SK-N-SH (cell line): ENCODE data around the gene ATP7B. TPM values are rescaled to one million over a fixed set of nuclear protein-coding genes. Genes with fewer than 3 reads are reported as not detected.

Source experiments
- CTCF ChIA-PET: fragments of 300-600, 350-600 bp; formaldehyde crosslinking; extraction: SDS; loops from one replicate; lab custom pipeline; 2021; lab: Yijun Ruan, JAX
- POLR2A ChIA-PET: fragments of 350-600 bp; sonication (Branson Sonifier 250); formaldehyde crosslinking; extraction: SDS; loops from one replicate; lab custom pipeline; 2020; ENCODE audit warnings: antibody characterized with exemption, inconsistent platforms; lab: Yijun Ruan, JAX
- DNase-seq: peaks from one replicate; pipeline ENCODE4 v3.0.0; 2012
- H2AFZ ChIP-seq: fragments of 200-600 bp; sonication (generic); 2 replicates; pipeline ENCODE4 v1.8.1; 2016; ENCODE audit warnings: antibody characterized with exemption, mild to moderate bottlenecking, low read depth
- H3F3A ChIP-seq: fragments of 200-600 bp; sonication (generic); replicated peaks from 2 replicates; pipeline ENCODE3; 2016; ENCODE audit warnings: antibody characterized with exemption, mild to moderate bottlenecking; ENCODE audit not compliant: insufficient read depth
- H3K27ac ChIP-seq, 2 experiments: fragments of 200-500 bp in 1 of 2; fragments of 200-600 bp in 1 of 2; sonication (Bioruptor generic) in 1 of 2; sonication (generic), shearing (Covaris generic) in 1 of 2; 2 replicates each; pipeline versions ENCODE4 v1.5.1 to v1.6.1; 2014 to 2016; ENCODE audit warnings: low read depth in 2 of 2, inconsistent platforms in 1 of 2, low read length in 1 of 2, mild to moderate bottlenecking in 1 of 2, mixed read lengths in 1 of 2
- H3K27me3 ChIP-seq: fragments of 200-600 bp; sonication (generic), shearing (Covaris generic); 2 replicates; pipeline ENCODE4 v1.6.1; 2016; ENCODE audit warnings: mixed run types; ENCODE audit not compliant: insufficient read depth
- H3K36me3 ChIP-seq, 2 experiments: fragments of 200-500 bp in 1 of 2; fragments of 200-600 bp in 1 of 2; sonication (Bioruptor generic) in 1 of 2; sonication (generic) in 1 of 2; replicated peaks in 1 of 2; 2 replicates each; pipeline versions ENCODE3 to v1.5.1; 2014 to 2016; ENCODE audit warnings: low read length in 1 of 2, mild to moderate bottlenecking in 1 of 2; ENCODE audit not compliant: insufficient read depth in 2 of 2, control insufficient read depth in 1 of 2
- H3K4me1 ChIP-seq, 2 experiments: fragments of 200-500 bp in 1 of 2; fragments of 200-600 bp in 1 of 2; sonication (Bioruptor generic) in 1 of 2; sonication (generic), shearing (Covaris generic) in 1 of 2; 2 replicates each; pipeline versions ENCODE4 v1.5.1 to v1.6.1; 2014 to 2016; ENCODE audit warnings: low read depth in 1 of 2, low read length in 1 of 2, mixed run types in 1 of 2; ENCODE audit not compliant: insufficient read depth in 2 of 2, control insufficient read depth in 1 of 2
- H3K4me2 ChIP-seq: fragments of 200-600 bp; sonication (generic), shearing (Covaris generic); 2 replicates; pipeline ENCODE4 v1.6.1; 2017; ENCODE audit warnings: mixed run types
- H3K4me3 ChIP-seq, 2 experiments: fragments of 200-500 bp in 1 of 2; fragments of 200-600 bp in 1 of 2; sonication (Bioruptor generic) in 1 of 2; sonication (generic), shearing (Covaris generic) in 1 of 2; 2 replicates each; pipeline versions ENCODE4 v1.5.1 to v1.8.1; 2014 to 2016; ENCODE audit warnings: low read depth in 2 of 2, inconsistent platforms in 1 of 2, low read length in 1 of 2, mild to moderate bottlenecking in 1 of 2, mixed read lengths in 1 of 2, moderate library complexity in 1 of 2
- H3K79me2 ChIP-seq: fragments of 200-600 bp; sonication (generic); 2 replicates; pipeline ENCODE4 v1.8.1; 2017; ENCODE audit warnings: mild to moderate bottlenecking; ENCODE audit not compliant: insufficient read depth
- H3K9ac ChIP-seq: fragments of 200-600 bp; sonication (generic); 2 replicates; pipeline ENCODE4 v1.6.1; 2017; ENCODE audit warnings: mixed run types
- H3K9me2 ChIP-seq: fragments of 200-600 bp; sonication (generic); 2 replicates; pipeline ENCODE4 v1.6.1; 2017; ENCODE audit warnings: mixed run types
- H3K9me3 ChIP-seq: fragments of 200-600 bp; sonication (generic); 2 replicates; pipeline ENCODE4 v1.6.1; 2017; ENCODE audit warnings: mixed run types, mild to moderate bottlenecking, moderate library complexity
- H4K20me1 ChIP-seq: fragments of 200-600 bp; sonication (generic); 2 replicates; pipeline ENCODE4 v1.6.1; 2017; ENCODE audit warnings: mild to moderate bottlenecking, mixed run types; ENCODE audit not compliant: insufficient read depth
- CHD2 ChIP-seq: fragments of 150-350 bp; IDR thresholded peaks from 2 replicates; pipeline ENCODE4 v1.6.1; 2018; ENCODE audit warnings: low read length; ENCODE audit not compliant: partially characterized antibody
- ELF1 ChIP-seq: IDR thresholded peaks from 2 replicates; pipeline ENCODE4 v1.4.0; 2012
- EP300 ChIP-seq, 2 experiments: IDR thresholded peaks; 2 replicates each; pipeline versions ENCODE4 v1.4.0 to v1.6.1; 2012; ENCODE audit warnings: borderline replicate concordance in 1 of 2, low read depth in 1 of 2, low read length in 1 of 2
- FOXJ3 ChIP-seq: sonication (generic); formaldehyde crosslinking; IDR thresholded peaks from 2 replicates; pipeline ENCODE4 v1.5.1; 2020; ENCODE audit warnings: mild to moderate bottlenecking, missing genetic modification reagents
- GABPA ChIP-seq: IDR thresholded peaks from 2 replicates; pipeline ENCODE4 v1.4.0; 2012; ENCODE audit warnings: low read depth, mild to moderate bottlenecking
- IRF3 ChIP-seq: fragments of 150-350 bp; IDR thresholded peaks from 2 replicates; pipeline ENCODE4 v1.6.1; 2016; ENCODE audit warnings: mild to moderate bottlenecking, low read depth, low read length
- NFIC ChIP-seq: IDR thresholded peaks from 2 replicates; pipeline ENCODE4 v1.4.0; 2012; ENCODE audit warnings: borderline replicate concordance
- NRF1 ChIP-seq: IDR thresholded peaks from 2 replicates; pipeline ENCODE4 v1.6.1; 2012; ENCODE audit warnings: low read depth, mild to moderate bottlenecking, low read length
- PBX3 ChIP-seq: IDR thresholded peaks from 2 replicates; pipeline ENCODE4; 2012
- RAD21 ChIP-seq: IDR thresholded peaks from 2 replicates; pipeline ENCODE4 v1.6.1; 2012; ENCODE audit warnings: mild to moderate bottlenecking, low read length
- RFX5 ChIP-seq: IDR thresholded peaks from 2 replicates; pipeline ENCODE4 v1.6.1; 2012; ENCODE audit warnings: mild to moderate bottlenecking, improper control_type of control experiment, low read length
- SIN3A ChIP-seq: IDR thresholded peaks from 2 replicates; pipeline ENCODE4 v1.6.1; 2012; ENCODE audit warnings: low read depth, mild to moderate bottlenecking, low read length, moderate library complexity, borderline replicate concordance
- SMC3 ChIP-seq: IDR thresholded peaks from 2 replicates; pipeline ENCODE4 v1.6.1; 2012; ENCODE audit warnings: low read depth, low read length, improper control_type of control experiment
- TAF1 ChIP-seq: IDR thresholded peaks from 2 replicates; pipeline ENCODE4 v1.6.1; 2012; ENCODE audit warnings: low read depth, mild to moderate bottlenecking, low read length, moderate library complexity, borderline replicate concordance
- TCF12 ChIP-seq: IDR thresholded peaks from 2 replicates; pipeline ENCODE4 v1.4.0; 2012
- YY1 ChIP-seq: IDR thresholded peaks from 2 replicates; pipeline ENCODE4 v1.4.0; 2012; ENCODE audit warnings: low read depth, mild to moderate bottlenecking
- ZBTB33 ChIP-seq: IDR thresholded peaks from 2 replicates; pipeline ENCODE4 v1.4.0; 2012; ENCODE audit warnings: low read depth, borderline replicate concordance
- WGBS: methylation state at CpG from one replicate; pipeline ENCODE4 v1.1.6; 2017; ENCODE audit warnings: low lambda C conversion rate; 5-methylcytosine and 5-hydroxymethylcytosine counted together
- polyA plus RNA-seq, 3 experiments: library from polyadenylated mRNA; depleted of rRNA; stranded (reverse); fragments of >200 nt; gene quantifications; 2 replicates each; pipeline ENCODE4 v1.2.3, GENCODE V29; 2012
- TF ChIP-seq, protein P1 (sequence below): fragments of 200-600 bp; sonication (generic); IDR thresholded peaks from 2 replicates; pipeline ENCODE4 v1.6.1; 2017; ENCODE audit warnings: antibody characterized with exemption, mild to moderate bottlenecking, moderate library complexity

The ATP7B gene
- polyA plus RNA-seq, 1 of the 3 experiments (the other 2 are of a cell fraction), result 4.4 TPM

- TF ChIP-seq GABPA (no peak), PBX3 (no peak), SIN3A (no peak), NRF1 (no peak), NFIC (no peak), TCF12 (no peak)
These were observed 81.6 kb downstream of the ATP7B start (continued) for GRCh38 chr13:51929699-51930098.

GRCh38 chr13:51928231-51928630, 83.0 kb downstream of the ATP7B start:
- Histone ChIP-seq H3K27me3 (no peaks in the 10 kb centered on the region), H3K36me3 (no peaks in the 10 kb centered on the region), H3K4me2 (no peak overlapping the region), H3K9me3 (no peaks in the 10 kb centered on the region), H3K9me2 (no peaks in the 10 kb centered on the region), H4K20me1 (no peaks in the 10 kb centered on the region), H3F3A (no peaks in the 10 kb centered on the region), H3K4me1 (peaks cover 0 to 3% of the 10 kb centered on the region in 2 experiments; a peak in 1 of 4 replicates), H3K27ac (no peak overlapping the region), H3K4me3 (no peak overlapping the region), H2AFZ (no peak overlapping the region), H3K79me2 (no peaks in the 10 kb centered on the region), H3K9ac (no peak overlapping the region)
- ChIA-PET CTCF (no interaction called here), POLR2A (no interaction called here)
- no peak for TF ChIP-seq NFIC
- TF ChIP-seq PBX3, result no peak
- TF ChIP-seq RAD21, result no peak
- TF ChIP-seq FOXJ3 (CRISPR knock-in tag), result no peak
- no peak for TF ChIP-seq TAF1
- TF ChIP-seq ZBTB33, result no peak
- TF ChIP-seq, protein P1, sequence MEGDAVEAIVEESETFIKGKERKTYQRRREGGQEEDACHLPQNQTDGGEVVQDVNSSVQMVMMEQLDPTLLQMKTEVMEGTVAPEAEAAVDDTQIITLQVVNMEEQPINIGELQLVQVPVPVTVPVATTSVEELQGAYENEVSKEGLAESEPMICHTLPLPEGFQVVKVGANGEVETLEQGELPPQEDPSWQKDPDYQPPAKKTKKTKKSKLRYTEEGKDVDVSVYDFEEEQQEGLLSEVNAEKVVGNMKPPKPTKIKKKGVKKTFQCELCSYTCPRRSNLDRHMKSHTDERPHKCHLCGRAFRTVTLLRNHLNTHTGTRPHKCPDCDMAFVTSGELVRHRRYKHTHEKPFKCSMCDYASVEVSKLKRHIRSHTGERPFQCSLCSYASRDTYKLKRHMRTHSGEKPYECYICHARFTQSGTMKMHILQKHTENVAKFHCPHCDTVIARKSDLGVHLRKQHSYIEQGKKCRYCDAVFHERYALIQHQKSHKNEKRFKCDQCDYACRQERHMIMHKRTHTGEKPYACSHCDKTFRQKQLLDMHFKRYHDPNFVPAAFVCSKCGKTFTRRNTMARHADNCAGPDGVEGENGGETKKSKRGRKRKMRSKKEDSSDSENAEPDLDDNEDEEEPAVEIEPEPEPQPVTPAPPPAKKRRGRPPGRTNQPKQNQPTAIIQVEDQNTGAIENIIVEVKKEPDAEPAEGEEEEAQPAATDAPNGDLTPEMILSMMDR, result no peak
- TF ChIP-seq RFX5, result no peak
- TF ChIP-seq YY1, result no peak
- TF ChIP-seq IRF3, result no peak
- TF ChIP-seq GABPA, result no peak
- TF ChIP-seq CHD2, result no peak
- TF ChIP-seq ELF1, result no peak
- TF ChIP-seq SMC3, result no peak
- TF ChIP-seq EP300 (IDR thresholded peaks at IDR 0.05; ENCODE audit: borderline replicate concordance in 1 of 2, low read depth in 1 of 2, low read length in 1 of 2), result no peak
- no peak for DNase-seq
- WGBS, result 83% methylated on average over 9 of the region's 9 CpGs
